HEK293 (cell line): ENCODE results near the gene NFATC1.

Experiments
- CTCF ChIP-seq: fragments of 450-650 bp; formaldehyde crosslinking; IDR thresholded peaks from 2 replicates; pipeline ENCODE4 v1.5.1; 2016; ENCODE audit warnings: missing biosample characterization, missing genetic modification characterization
- GLIS1 ChIP-seq: fragments of 450-650 bp; formaldehyde crosslinking; IDR thresholded peaks from 2 replicates; pipeline ENCODE4 v1.5.1; 2016; ENCODE audit warnings: missing biosample characterization, missing genetic modification characterization
- REPIN1 ChIP-seq: fragments of 450-650 bp; formaldehyde crosslinking; IDR thresholded peaks from 2 replicates; pipeline ENCODE4 v1.5.1; 2017; ENCODE audit warnings: missing biosample characterization, missing genetic modification characterization, low read depth
- TCF7L2 ChIP-seq: IDR thresholded peaks from 2 replicates; pipeline ENCODE4 v1.6.1; 2011; ENCODE audit warnings: low read depth, mild to moderate bottlenecking, inconsistent platforms, low read length, moderate library complexity, borderline replicate concordance
- YY1 ChIP-seq: fragments of 450-650 bp; formaldehyde crosslinking; IDR thresholded peaks from 2 replicates; pipeline ENCODE4 v1.5.1; 2018; ENCODE audit warnings: missing biosample characterization, missing genetic modification characterization
- ZBTB48 ChIP-seq: fragments of 450-650 bp; formaldehyde crosslinking; IDR thresholded peaks from 2 replicates; pipeline ENCODE4 v1.5.1; 2016; ENCODE audit warnings: missing biosample characterization, missing genetic modification characterization
- ZNF10 ChIP-seq: fragments of 450-650 bp; formaldehyde crosslinking; IDR thresholded peaks from 2 replicates; pipeline ENCODE4 v1.5.1; 2017; ENCODE audit warnings: missing biosample characterization, missing genetic modification characterization
- ZNF302 ChIP-seq: fragments of 450-650 bp; formaldehyde crosslinking; IDR thresholded peaks from 2 replicates; pipeline ENCODE4 v1.5.1; 2016; ENCODE audit warnings: missing biosample characterization, missing genetic modification characterization, low read depth
- ZNF324 ChIP-seq: fragments of 450-650 bp; formaldehyde crosslinking; IDR thresholded peaks from 2 replicates; pipeline ENCODE4 v1.5.1; 2016; ENCODE audit warnings: missing biosample characterization, missing genetic modification characterization
- ZNF350 ChIP-seq: fragments of 450-650 bp; formaldehyde crosslinking; IDR thresholded peaks from 2 replicates; pipeline ENCODE4 v1.5.0; 2017; ENCODE audit warnings: missing biosample characterization, mild to moderate bottlenecking, missing genetic modification characterization
- ZNF558 ChIP-seq: fragments of 450-650 bp; formaldehyde crosslinking; IDR thresholded peaks from 2 replicates; pipeline ENCODE4 v1.5.1; 2016; ENCODE audit warnings: missing biosample characterization, missing genetic modification characterization
- ZNF785 ChIP-seq: fragments of 450-650 bp; formaldehyde crosslinking; IDR thresholded peaks from 2 replicates; pipeline ENCODE4 v1.5.1; 2016; ENCODE audit warnings: missing biosample characterization, missing genetic modification characterization
- TF ChIP-seq, protein P1 (sequence below): fragments of 450-650 bp; formaldehyde crosslinking; IDR thresholded peaks from 2 replicates; pipeline ENCODE4 v1.5.1; 2017; ENCODE audit warnings: missing biosample characterization, mild to moderate bottlenecking, missing genetic modification characterization, moderate library complexity
- TF ChIP-seq, protein P2 (sequence below): fragments of 450-650 bp; IDR thresholded peaks from 2 replicates; pipeline ENCODE4 v1.5.1; 2018; ENCODE audit warnings: missing biosample characterization, missing genetic modification characterization

- TF ChIP-seq ZNF324 (tag by site-specific recombination) (no peak), GLIS1 (tag by site-specific recombination) (no peak), CTCF (tag by site-specific recombination) (no peak), REPIN1 (tag by site-specific recombination) (no peak), YY1 (tag by site-specific recombination) (no peak), ZNF350 (tag by site-specific recombination) (no peak), ZBTB48 (tag by site-specific recombination) (no peak), ZNF10 (tag by site-specific recombination) (no peak), ZNF302 (tag by site-specific recombination) (no peak), TCF7L2 (no peak), ZNF558 (tag by site-specific recombination) (no peak), ZNF785 (no peak)
- TF ChIP-seq, protein P1, sequence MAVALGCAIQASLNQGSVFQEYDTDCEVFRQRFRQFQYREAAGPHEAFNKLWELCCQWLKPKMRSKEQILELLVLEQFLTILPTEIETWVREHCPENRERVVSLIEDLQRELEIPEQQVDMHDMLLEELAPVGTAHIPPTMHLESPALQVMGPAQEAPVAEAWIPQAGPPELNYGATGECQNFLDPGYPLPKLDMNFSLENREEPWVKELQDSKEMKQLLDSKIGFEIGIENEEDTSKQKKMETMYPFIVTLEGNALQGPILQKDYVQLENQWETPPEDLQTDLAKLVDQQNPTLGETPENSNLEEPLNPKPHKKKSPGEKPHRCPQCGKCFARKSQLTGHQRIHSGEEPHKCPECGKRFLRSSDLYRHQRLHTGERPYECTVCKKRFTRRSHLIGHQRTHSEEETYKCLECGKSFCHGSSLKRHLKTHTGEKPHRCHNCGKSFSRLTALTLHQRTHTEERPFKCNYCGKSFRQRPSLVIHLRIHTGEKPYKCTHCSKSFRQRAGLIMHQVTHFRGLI (tag by site-specific recombination): no peak
- TF ChIP-seq, protein P2, sequence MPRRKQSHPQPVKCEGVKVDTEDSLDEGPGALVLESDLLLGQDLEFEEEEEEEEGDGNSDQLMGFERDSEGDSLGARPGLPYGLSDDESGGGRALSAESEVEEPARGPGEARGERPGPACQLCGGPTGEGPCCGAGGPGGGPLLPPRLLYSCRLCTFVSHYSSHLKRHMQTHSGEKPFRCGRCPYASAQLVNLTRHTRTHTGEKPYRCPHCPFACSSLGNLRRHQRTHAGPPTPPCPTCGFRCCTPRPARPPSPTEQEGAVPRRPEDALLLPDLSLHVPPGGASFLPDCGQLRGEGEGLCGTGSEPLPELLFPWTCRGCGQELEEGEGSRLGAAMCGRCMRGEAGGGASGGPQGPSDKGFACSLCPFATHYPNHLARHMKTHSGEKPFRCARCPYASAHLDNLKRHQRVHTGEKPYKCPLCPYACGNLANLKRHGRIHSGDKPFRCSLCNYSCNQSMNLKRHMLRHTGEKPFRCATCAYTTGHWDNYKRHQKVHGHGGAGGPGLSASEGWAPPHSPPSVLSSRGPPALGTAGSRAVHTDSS: no peak
Measured at GRCh38 chr18:79360933-79361332, 34.8 kb upstream of the NFATC1 start.
